Endothelial cell of umbilical vein (primary cell): Measurements from ENCODE around the gene SLC38A6.

Experiments used
- CTCF ChIP-seq, 2 donors: IDR thresholded peaks; 1 replicate in 1 of 2; 2 replicates in 1 of 2; pipeline ENCODE4 v1.5.1; 2011; ENCODE audit warnings: low read length in 2 of 2, mild to moderate bottlenecking in 2 of 2, moderate library complexity in 2 of 2, control low read depth in 1 of 2, inconsistent platforms in 1 of 2, low read depth in 1 of 2; ENCODE audit not compliant: insufficient read depth in 1 of 2; ENCODE audit errors: extremely low read depth in 1 of 2
- EZH2 ChIP-seq: IDR thresholded peaks from 2 replicates; pipeline ENCODE4 v1.6.1; 2012; ENCODE audit warnings: borderline replicate concordance, low read depth, mild to moderate bottlenecking, moderate library complexity, low read length, inconsistent platforms; ENCODE audit not compliant: severe bottlenecking
- MYC ChIP-seq: IDR thresholded peaks from one replicate; pipeline ENCODE4 v1.6.1; 2011; ENCODE audit warnings: mild to moderate bottlenecking, low read depth, low read length
- POLR2A ChIP-seq: IDR thresholded peaks from 2 replicates; pipeline ENCODE4 v1.6.1; 2012; ENCODE audit warnings: low read depth, mild to moderate bottlenecking, control low read depth, low read length
- POLR2AphosphoS5 ChIP-seq: IDR thresholded peaks from 2 replicates; pipeline ENCODE4 v1.6.1; 2012; ENCODE audit warnings: low read depth, mild to moderate bottlenecking, control low read depth, low read length, moderate library complexity; ENCODE audit not compliant: insufficient read depth

- peak; percentile 66 to 68 for TF ChIP-seq CTCF (IDR thresholded peaks at IDR 0.05; ENCODE audit: extremely low read depth in 1 of 2, insufficient read depth in 1 of 2, low read depth in 1 of 2, low read length in 2 of 2)
- no peak for TF ChIP-seq EZH2
- no peak for TF ChIP-seq MYC
- no peak for TF ChIP-seq POLR2A
- TF ChIP-seq POLR2AphosphoS5, result no peak
These were observed 44.5 kb downstream of the SLC38A6 start for GRCh38 chr14:61025251-61026223.
